AG10803 (cell line): ENCODE measurements around the gene IL1RAPL2.
"Not testable (repeated sequence)": the region's sequence is repeated elsewhere in the genome, so short reads cannot be mapped to it uniquely, and the experiment has no call there.

ENCODE experiments used
- DNase-seq: peaks from one replicate; pipeline ENCODE4 v3.0.0; 2010; ENCODE audit warnings: low read depth
- H3K4me3 ChIP-seq: 2 replicates; pipeline ENCODE4 v1.5.1; 2011; ENCODE audit warnings: mild to moderate bottlenecking, low read length, control low read depth
- TF ChIP-seq, protein P1 (sequence below): conservative IDR thresholded peaks from 2 replicates; pipeline ENCODE4 v1.5.1; 2011; ENCODE audit warnings: mild to moderate bottlenecking, low read length, control low read depth, inconsistent platforms

The IL1RAPL2 gene

DNA sequence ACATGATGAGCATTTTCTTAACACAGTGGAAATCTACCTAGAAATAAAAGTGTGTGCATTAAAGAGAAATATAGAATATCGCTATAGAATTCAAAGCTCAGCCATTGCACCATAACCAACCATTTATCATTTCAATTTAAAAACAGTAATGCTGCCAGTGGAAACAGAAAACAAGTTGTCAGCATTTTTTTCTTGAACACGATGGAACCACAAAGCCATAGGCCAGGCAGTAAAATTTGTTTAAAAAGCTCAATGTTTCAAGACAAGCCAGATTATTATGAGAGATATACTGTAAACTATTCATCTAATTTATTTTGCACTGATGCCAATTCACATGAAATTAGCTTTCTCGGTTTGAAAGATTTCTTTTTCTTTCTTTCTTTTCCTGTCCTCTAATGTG, 1209.7 kb downstream of the IL1RAPL2 start:
- DNase-seq, result no peak
- TF ChIP-seq, protein P1, sequence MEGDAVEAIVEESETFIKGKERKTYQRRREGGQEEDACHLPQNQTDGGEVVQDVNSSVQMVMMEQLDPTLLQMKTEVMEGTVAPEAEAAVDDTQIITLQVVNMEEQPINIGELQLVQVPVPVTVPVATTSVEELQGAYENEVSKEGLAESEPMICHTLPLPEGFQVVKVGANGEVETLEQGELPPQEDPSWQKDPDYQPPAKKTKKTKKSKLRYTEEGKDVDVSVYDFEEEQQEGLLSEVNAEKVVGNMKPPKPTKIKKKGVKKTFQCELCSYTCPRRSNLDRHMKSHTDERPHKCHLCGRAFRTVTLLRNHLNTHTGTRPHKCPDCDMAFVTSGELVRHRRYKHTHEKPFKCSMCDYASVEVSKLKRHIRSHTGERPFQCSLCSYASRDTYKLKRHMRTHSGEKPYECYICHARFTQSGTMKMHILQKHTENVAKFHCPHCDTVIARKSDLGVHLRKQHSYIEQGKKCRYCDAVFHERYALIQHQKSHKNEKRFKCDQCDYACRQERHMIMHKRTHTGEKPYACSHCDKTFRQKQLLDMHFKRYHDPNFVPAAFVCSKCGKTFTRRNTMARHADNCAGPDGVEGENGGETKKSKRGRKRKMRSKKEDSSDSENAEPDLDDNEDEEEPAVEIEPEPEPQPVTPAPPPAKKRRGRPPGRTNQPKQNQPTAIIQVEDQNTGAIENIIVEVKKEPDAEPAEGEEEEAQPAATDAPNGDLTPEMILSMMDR, result no peak
- H3K4me3 ChIP-seq, result no peak overlapping the region

DNA sequence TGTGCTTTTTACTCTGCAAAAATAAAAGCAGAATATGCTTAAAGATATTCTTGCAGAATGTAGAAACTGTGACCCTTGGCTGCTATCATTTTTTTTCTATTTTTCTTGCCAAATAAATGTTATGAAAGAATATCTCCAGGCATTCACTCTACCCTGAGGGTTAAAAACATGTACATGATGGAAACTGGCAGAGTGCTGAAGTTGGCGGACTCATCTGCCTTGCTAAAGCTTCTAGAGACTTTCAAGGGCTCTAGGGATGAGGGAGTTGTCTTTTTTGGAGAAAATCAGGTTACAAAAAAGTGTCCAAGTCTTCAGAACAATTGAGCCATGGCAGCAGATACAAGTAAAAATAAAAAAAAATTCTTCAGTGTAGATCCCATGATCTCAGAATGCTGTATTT, 1215.8 kb downstream of the IL1RAPL2 start:
- TF ChIP-seq, protein P1, result no peak
- no peak for DNase-seq
- H3K4me3 ChIP-seq, result no peak overlapping the region

DNA sequence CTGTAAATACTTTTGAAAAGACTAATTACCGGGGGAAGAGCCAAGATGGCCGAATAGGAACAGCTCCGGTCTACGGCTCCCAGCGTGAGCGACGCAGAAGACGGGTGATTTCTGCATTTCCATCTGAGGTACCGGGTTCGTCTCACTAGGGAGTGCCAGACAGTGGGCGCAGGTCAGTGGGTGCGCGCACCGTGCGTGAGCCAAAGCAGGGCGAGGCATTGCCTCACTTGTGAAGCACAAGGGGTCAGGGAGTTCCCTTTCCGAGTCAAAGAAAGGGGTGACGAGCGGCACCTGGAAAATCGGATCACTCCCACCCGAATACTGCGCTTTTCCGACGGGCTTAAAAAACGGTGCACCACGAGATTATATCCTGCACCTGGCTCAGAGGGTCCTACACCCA, 1230.9 kb downstream of the IL1RAPL2 start:
- DNase-seq, H3K4me3 ChIP-seq: not testable (repeated sequence)

- DNase-seq, result no peak
- TF ChIP-seq, protein P1, result no peak
Observed at GRCh38 chrX:105803891-105804290, 1237.9 kb downstream of the IL1RAPL2 start.

GRCh38 chrX:105805655-105806054, 1239.7 kb downstream of the IL1RAPL2 start:
- H3K4me3 ChIP-seq, DNase-seq: not testable (repeated sequence)

More at GRCh38 chrX:105803891-105804290, 1237.9 kb downstream of the IL1RAPL2 start:
- H3K4me3 ChIP-seq, result no peak overlapping the region

- TF ChIP-seq, protein P1, result no peak
- no peak overlapping the region for H3K4me3 ChIP-seq
- DNase-seq, result no peak
Observed at GRCh38 chrX:105816517-105816916, 1250.5 kb downstream of the IL1RAPL2 start.
